ENCODE data around the gene AOAH.

AOAH gene

DNA sequence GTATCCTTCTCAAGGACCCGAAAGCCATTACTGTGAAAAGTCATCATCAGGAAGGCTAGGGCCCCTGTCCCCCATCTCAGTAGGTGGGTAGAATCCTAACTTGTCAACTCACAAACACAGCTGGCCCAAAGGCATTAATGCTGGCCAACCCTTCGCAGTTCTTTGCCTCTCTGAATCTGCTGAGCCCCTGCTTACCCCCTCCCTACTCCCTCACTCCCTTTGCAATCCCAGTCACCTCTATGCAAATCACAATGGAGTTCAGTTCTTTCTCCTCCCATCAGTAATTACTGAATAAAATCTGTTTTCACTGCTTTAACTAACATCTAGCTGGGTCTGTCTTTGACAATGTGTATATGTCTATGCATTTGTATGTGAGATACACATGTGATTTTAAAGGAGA lies 38.1 kb upstream of the AOAH start:
- Histone ChIP-seq H3K9me3 (ENCODE audit: severe bottlenecking) (no peaks in the 10 kb centered on the region), H3K4me3 (ENCODE audit: low read depth, low read length) (no peak overlapping the region), H3K27ac (no peak overlapping the region), H3K27me3 (ENCODE audit: insufficient read depth, low read depth, severe bottlenecking) (no peaks in the 10 kb centered on the region), H3K36me3 (no peaks in the 10 kb centered on the region)
- no peak for DNase-seq
- TF ChIP-seq, protein P1, sequence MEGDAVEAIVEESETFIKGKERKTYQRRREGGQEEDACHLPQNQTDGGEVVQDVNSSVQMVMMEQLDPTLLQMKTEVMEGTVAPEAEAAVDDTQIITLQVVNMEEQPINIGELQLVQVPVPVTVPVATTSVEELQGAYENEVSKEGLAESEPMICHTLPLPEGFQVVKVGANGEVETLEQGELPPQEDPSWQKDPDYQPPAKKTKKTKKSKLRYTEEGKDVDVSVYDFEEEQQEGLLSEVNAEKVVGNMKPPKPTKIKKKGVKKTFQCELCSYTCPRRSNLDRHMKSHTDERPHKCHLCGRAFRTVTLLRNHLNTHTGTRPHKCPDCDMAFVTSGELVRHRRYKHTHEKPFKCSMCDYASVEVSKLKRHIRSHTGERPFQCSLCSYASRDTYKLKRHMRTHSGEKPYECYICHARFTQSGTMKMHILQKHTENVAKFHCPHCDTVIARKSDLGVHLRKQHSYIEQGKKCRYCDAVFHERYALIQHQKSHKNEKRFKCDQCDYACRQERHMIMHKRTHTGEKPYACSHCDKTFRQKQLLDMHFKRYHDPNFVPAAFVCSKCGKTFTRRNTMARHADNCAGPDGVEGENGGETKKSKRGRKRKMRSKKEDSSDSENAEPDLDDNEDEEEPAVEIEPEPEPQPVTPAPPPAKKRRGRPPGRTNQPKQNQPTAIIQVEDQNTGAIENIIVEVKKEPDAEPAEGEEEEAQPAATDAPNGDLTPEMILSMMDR (IDR thresholded peaks at IDR 0.05; ENCODE audit: low read depth, low read length) = no peak

DNA sequence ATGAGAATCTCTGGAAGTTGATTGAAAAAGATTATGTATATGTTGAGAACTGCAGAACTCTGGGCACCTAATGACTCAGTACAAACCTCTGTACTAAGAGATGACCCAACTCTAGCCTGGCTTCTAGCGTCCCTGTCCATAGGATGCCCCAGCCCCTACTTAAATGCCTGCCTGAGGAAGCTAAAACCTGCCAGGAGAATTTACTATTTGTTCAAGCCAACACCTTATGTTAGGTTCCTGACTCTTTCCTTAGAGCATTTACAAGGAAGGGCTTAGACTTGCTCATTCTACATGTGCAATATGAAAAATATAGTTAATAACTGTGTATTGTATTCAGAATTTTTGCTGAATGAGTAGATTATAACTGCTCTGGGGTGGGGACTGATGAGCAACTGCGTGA lies 37.5 kb upstream of the AOAH start:
- H3K9me3 ChIP-seq (ENCODE audit: severe bottlenecking) = no peaks in the 10 kb centered on the region
- H3K36me3 ChIP-seq = no peaks in the 10 kb centered on the region
- TF ChIP-seq, protein P1 (IDR thresholded peaks at IDR 0.05; ENCODE audit: low read depth, low read length) = no peak
- H3K4me3 ChIP-seq (ENCODE audit: low read depth, low read length) = no peak overlapping the region
- no peak for DNase-seq
- no peak overlapping the region for H3K27ac ChIP-seq
- no peaks in the 10 kb centered on the region for H3K27me3 ChIP-seq (ENCODE audit: insufficient read depth, low read depth, severe bottlenecking)

DNA sequence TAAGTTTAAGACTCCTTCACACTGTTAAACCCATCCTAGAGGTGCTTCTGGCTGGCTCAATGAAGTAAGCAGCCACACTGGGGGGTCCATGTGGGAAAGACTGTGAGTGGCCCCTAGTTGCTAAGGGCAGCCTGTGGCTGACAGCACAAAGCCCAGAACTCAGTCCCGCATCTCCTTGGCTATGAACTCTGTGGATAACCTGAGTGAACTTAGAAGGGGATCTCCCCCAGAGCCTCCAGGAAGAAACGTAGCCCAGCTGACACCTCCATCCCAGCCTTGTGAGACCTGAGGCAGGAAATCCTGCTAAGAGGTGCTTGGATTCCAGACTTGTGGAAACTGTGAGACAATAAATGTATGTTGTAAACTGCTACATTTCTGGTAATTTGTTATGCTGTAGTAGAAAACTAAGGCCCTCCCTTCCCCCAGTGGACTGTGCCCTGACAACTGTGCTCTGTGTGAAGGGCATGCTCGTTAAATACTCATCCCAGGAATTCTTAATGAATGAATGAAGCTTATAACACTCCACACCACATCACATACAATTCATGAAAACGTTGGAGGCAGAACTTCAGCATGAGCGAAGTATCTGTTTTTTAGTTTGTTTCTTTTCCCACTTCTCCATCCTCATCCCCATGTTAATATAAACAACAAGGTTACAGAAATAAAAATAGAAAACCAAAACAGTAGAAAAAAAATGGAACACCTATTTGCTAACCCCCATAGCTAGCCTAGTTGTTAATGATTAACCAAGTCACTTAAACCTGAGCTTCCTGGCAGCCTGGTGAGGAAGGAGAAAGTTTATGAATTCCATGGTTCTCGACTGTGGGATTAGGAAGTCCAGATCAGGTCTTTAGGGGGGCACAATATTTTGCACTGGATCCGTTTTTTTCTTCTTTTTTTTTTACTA lies 36.8 kb upstream of the AOAH start:
- no peak overlapping the region for H3K4me3 ChIP-seq (ENCODE audit: low read depth, low read length)
- H3K36me3 ChIP-seq = no peaks in the 10 kb centered on the region
- no peaks in the 10 kb centered on the region for H3K9me3 ChIP-seq (ENCODE audit: severe bottlenecking)
- H3K27me3 ChIP-seq (ENCODE audit: insufficient read depth, low read depth, severe bottlenecking) = no peaks in the 10 kb centered on the region
- TF ChIP-seq, protein P1 (IDR thresholded peaks at IDR 0.05; ENCODE audit: low read depth, low read length) = no peak
- DNase-seq = no peak
- no peak overlapping the region for H3K27ac ChIP-seq

DNA sequence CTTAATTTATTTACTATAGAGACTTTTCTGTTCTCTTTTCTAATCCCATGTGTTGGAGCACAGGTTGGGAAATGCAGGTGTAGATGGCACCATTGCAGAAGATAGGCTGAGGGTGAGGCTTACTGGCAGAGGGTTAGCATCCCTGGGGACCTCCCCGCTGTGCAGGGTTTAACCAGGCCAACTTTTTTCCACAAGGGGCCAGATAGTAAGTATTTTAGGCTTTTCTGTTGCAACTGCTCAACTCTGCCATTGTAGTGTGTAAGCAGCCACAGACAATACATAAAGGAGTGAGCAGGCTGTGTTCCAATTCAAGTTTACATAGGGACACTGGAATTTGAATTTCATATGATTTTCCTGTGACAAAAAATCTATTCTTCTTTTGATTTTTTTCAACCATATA lies 34.6 kb upstream of the AOAH start:
- TF ChIP-seq, protein P1 (IDR thresholded peaks at IDR 0.05; ENCODE audit: low read depth, low read length) = no peak
- no peak for DNase-seq
- no peaks in the 10 kb centered on the region for H3K36me3 ChIP-seq
- H3K27me3 ChIP-seq (ENCODE audit: insufficient read depth, low read depth, severe bottlenecking) = no peaks in the 10 kb centered on the region
- H3K27ac ChIP-seq = no peak overlapping the region
- no peaks in the 10 kb centered on the region for H3K9me3 ChIP-seq (ENCODE audit: severe bottlenecking)
- H3K4me3 ChIP-seq (ENCODE audit: low read depth, low read length) = no peak overlapping the region

DNA sequence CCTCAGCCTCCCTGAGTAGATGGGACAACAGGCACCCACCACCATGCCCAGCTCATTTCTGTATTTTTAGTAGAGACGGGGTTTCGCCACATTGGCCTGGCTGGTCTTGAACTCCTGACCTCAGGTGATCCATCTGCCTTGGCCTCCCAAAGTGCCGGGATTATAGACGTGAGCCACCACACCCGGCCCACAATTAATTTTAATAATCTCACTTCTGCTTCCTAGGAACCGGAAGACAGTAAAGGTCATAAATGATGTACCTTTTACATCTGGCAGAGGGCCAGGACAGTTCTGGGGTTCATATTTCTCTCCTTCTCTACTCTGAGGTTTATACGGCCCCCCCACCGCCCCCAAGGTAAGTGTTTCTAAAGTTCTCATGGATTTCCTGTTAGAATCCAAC lies 31.2 kb upstream of the AOAH start:
- H3K27me3 ChIP-seq (ENCODE audit: insufficient read depth, low read depth, severe bottlenecking) = no peaks in the 10 kb centered on the region
- H3K36me3 ChIP-seq = no peaks in the 10 kb centered on the region
- no peak for DNase-seq
- TF ChIP-seq, protein P1 (IDR thresholded peaks at IDR 0.05; ENCODE audit: low read depth, low read length) = no peak
- H3K4me3 ChIP-seq (ENCODE audit: low read depth, low read length) = no peak overlapping the region
- H3K9me3 ChIP-seq (ENCODE audit: severe bottlenecking) = no peaks in the 10 kb centered on the region
- no peak overlapping the region for H3K27ac ChIP-seq

Measured in WERI-Rb-1 (cell line).